GM21619 (cell line): ENCODE measurements around the gene ACTBL2.
"Not testable (repeated sequence)": the region's sequence is repeated elsewhere in the genome, so short reads cannot be mapped to it uniquely, and the experiment has no call there.

ENCODE experiments used
- ATAC-seq: cut with Tn5 transposase; IDR thresholded peaks from one replicate; pipeline ENCODE4 v1.9.1; 2021; ENCODE audit not compliant: unreplicated experiment

The ACTBL2 gene

GRCh38 chr5:57494104-57495098 is 11.8 kb upstream of the ACTBL2 start:
- ATAC-seq: peak; percentile 38

DNA sequence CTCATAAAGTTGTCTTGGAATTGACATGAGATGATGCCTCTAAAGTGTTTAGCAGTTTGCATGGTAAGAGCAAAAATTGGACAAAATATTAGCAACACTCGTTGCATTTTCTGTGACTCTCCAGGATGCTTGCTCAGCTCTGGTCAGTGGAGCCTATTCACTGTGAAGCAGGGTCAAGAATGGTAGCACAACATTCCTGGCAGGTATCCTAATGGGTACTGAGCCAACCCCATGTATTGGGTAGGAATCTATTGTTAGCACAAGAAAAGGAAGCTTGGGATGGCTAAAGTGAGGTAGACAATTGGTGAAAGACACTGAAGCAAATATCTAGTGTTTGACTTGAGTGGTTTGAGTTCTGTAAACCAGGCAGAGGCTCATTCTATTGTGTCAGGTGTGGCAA is 10.4 kb upstream of the ACTBL2 start:
- ATAC-seq: no peak

- ATAC-seq: no peak
Measured at GRCh38 chr5:57492632-57493031, 10.0 kb upstream of the ACTBL2 start.

DNA sequence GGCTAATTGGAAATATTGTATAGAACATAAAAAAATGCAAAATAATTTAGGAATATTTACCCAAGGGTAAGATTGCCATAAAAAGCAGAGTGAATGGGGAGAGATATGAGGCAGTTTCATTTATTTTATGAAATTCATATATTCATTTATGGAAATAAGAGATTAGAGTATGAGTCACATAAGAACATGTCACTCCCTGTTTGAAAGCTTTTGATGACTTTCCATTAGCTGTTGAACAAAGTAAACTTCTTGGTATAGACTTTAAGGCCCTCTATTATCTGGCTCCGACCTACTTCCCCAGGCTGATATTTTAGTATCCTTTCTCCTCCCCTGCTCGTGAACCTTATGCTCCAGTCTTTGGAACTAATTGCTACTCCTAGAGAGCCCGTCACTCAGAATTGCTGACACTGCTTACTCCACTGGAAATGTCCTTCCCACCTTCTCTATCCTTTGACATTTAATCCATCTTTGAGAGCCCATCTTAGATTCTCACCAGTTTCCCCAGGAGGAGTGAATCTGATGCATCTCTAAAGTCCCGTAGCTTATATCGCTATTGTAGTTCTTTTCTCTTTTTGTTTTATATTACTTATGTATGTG is 8.9 kb upstream of the ACTBL2 start:
- ATAC-seq: no peak

GRCh38 chr5:57488215-57488955 is 5.8 kb upstream of the ACTBL2 start:
- ATAC-seq: no peak

DNA sequence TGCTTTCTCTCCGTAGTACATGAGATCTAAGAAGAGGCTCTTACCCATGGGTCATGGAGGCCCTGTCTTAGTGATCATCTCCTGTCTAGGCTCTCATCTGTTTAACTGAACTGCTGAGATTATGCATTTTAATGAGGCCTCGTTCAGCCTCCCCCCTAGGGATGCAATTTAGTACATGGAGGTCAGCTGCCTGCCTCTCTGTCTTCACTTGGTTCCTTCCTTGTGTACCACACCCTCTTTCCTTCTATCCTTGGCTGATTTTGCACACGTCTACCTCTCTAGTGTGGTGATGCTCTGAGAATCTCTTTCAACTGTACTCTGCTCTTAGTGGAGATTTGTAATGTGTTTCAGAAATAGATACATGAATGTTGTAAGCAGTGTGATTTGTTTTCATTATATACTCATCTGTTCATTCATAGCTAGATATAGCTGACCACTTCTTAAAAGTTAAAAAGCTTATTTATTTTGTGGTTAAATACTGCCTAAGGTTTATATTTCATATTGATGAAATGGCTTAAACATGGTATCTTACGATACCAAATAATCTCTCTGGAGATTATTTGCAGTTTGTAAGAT is 3.5 kb upstream of the ACTBL2 start:
- ATAC-seq: no peak

- ATAC-seq: no peak
Measured at GRCh38 chr5:57478826-57479225, 3.8 kb downstream of the ACTBL2 start.

DNA sequence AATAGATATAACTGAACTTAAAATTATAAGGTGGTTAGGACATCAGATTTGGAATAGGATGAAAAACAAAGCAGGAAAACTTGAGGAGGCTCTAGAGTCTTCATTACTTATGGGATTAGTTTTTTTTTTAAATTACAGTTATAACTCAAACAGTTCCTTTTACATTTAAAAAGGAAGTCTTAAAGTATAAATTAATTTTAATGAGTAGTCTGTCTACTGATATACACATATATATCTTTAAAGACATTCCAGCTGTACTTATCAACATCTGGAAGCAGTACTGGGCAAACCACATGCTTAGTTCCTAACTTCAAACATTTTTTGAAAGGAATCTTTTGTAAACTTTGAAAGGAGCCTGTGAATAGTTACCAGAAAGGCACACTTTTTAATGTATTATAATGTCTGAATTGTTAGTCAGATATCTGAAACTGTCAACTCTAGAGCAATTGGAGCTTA is 6.0 kb downstream of the ACTBL2 start:
- ATAC-seq: no peak

GRCh38 chr5:57470339-57470738 is 12.3 kb downstream of the ACTBL2 start:
- ATAC-seq: no peak

GRCh38 chr5:57468481-57469163 is 14.0 kb downstream of the ACTBL2 start:
- ATAC-seq: no peak

GRCh38 chr5:57466544-57466943 is 16.1 kb downstream of the ACTBL2 start:
- ATAC-seq: no peak

GRCh38 chr5:57460056-57460455 is 22.6 kb downstream of the ACTBL2 start:
- ATAC-seq: not testable (repeated sequence)

GRCh38 chr5:57458443-57458842 is 24.2 kb downstream of the ACTBL2 start:
- no peak for ATAC-seq

DNA sequence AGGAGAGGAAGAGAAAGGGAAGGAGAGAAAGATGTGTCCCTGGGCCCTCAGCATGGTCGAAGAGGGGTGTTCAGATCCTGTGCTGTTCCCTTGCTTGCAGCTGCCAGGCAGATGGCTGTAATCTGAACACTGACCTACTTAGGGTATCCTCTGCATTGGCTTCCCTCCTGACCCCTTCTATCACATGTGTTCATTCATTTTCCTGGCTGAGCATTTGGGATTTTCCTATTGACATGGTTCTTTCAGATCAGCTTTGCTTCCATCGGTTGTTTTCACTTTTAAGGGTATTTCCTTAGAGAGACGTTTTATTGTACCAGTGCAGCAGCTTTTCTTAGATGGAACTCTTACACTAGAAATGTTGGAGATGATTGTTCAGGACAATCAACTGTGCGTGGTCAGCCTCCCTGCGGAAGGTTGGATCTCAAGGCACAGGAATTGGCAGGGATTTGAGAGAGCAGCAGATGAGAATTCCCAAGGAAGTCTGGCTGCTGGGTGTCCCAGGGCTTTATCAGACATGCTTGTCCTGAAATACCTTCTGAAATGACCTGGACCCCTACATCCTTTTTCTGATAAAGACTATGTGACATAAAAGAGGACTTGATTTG is 26.0 kb downstream of the ACTBL2 start:
- no peak for ATAC-seq

GRCh38 chr5:57455511-57456455 is 26.8 kb downstream of the ACTBL2 start:
- ATAC-seq: no peak

DNA sequence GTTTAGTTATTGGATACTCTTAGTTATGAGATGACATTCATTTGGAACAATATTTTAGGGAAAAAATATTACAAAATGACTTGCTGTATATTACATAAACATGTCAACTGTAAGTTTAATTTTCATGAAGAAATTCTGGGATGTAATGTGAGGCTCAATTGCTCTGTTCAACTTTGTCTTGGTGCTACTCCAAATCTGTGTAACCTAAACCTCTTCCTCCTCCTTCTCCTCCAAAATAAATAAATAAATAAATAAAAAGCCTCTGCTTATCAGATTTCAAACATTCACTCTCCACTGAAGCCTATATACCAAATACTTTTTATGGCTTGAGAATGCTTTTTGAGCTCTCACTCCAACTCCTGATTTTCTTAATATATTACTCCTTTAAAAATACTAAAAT is 27.7 kb downstream of the ACTBL2 start:
- no peak for ATAC-seq

- ATAC-seq: no peak
Measured at GRCh38 chr5:57453728-57454127, 28.9 kb downstream of the ACTBL2 start.

DNA sequence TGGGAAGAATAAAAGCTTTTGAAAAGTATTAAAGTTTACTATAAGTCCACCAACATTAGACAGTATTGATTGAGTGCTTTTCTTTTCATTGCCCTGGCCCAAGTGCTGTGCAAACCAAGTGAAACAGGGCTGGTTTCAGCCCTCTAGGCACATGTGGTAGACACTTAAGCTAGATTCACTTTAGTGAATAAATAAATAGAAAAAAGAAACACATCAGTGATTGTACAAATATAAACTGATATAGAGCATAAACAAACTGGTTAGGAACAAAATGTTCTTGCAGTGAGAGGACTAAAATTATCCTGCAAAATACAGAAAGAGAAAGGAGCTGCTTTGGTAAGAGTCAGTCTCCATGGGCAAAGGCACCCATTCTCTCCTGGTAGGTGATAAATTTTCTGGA is 29.7 kb downstream of the ACTBL2 start:
- no peak for ATAC-seq
